Mucosa of descending colon (tissue), 3 donors: Measurements from ENCODE around the gene HMX3. TPM values are rescaled to one million over a fixed set of nuclear protein-coding genes. Genes with fewer than 3 reads are reported as not detected.

ENCODE experiments used
- ATAC-seq: fragments of 200-7000 bp; cut with Tn5 transposase; one replicate; pipeline ENCODE4 v1.9.1; 2020; ENCODE audit warnings: mild to moderate bottlenecking, moderate library complexity
- DNase-seq, 3 donors: peaks; one replicate each; pipeline ENCODE4 v3.0.0-alpha.2; 2020
- H3K36me3 ChIP-seq: fragments of 200-600 bp; one replicate; pipeline ENCODE4 v1.8.0; 2021; ENCODE audit warnings: low read depth, mild to moderate bottlenecking
- H3K4me1 ChIP-seq: fragments of 200-600 bp; one replicate; pipeline ENCODE4 v1.8.0; 2021; ENCODE audit warnings: low read depth, mild to moderate bottlenecking
- H3K4me3 ChIP-seq: fragments of 200-600 bp; one replicate; pipeline ENCODE4 v1.8.0; 2021; ENCODE audit warnings: mild to moderate bottlenecking
- H3K9me3 ChIP-seq: fragments of 200-600 bp; one replicate; pipeline ENCODE4 v1.8.0; 2021; ENCODE audit warnings: mild to moderate bottlenecking
- CTCF ChIP-seq: fragments of 200-600 bp; IDR thresholded peaks from one replicate; pipeline ENCODE4 v1.8.0; 2022; ENCODE audit warnings: antibody characterized with exemption, mild to moderate bottlenecking
- intact Hi-C, 2 donors: fragments of 100-400 bp; cut with DNase I in 1 of 2; cut with micrococcal nuclease in 1 of 2; formaldehyde crosslinking; loops; one replicate each; pipeline versions ENCODE4 v1.11.0 to v1.11.1; 2022; cut with DNase I, micrococcal nuclease
- total RNA-seq, 3 donors: library from RNA; stranded (reverse); fragmentation: NEBNext Ultra II Directional in 2 of 3; extraction: Animal tissue kit (Norgen Biotek cat#: 25700) in 2 of 3; gene quantifications; one replicate each; pipeline versions ENCODE4 v1.2.1 to v1.2.4, GENCODE V29; 2021 to 2023
- donor health status: DM: no; HTN: no; CAD: no; lungs with moderate emphysema.
- donor health status: DM: no; HTN: no; CAD: no.
- donor health status: DM: no; HTN: yes; CAD: no.

The HMX3 gene
- total RNA-seq, 3 donors from 2014 or later, result 0.92 to 1.4 TPM; not detected in 1

GRCh38 chr10:123102673-123103072 is 33.1 kb upstream of the HMX3 start:
- ATAC-seq (no peak), DNase-seq (no peak)
- Histone ChIP-seq H3K36me3 (no peaks in the 10 kb centered on the region), H3K9me3 (no peaks in the 10 kb centered on the region), H3K4me1 (no peaks in the 10 kb centered on the region), H3K4me3 (no peak overlapping the region)
- no peak for TF ChIP-seq CTCF
- intact Hi-C loops, result no loop called here

- Histone ChIP-seq H3K9me3 (no peaks in the 10 kb centered on the region), H3K4me3 (no peak overlapping the region), H3K36me3 (no peaks in the 10 kb centered on the region), H3K4me1 (no peaks in the 10 kb centered on the region)
- no peak for TF ChIP-seq CTCF
- intact Hi-C loops, result no loop called here
- peak in 2 of 3 donors; percentile 28 to 43 for DNase-seq
- ATAC-seq, result peak; percentile 75
These were observed 31.8 kb upstream of the HMX3 start for GRCh38 chr10:123103944-123104343.

GRCh38 chr10:123109466-123109865 is 26.3 kb upstream of the HMX3 start:
- no peaks in the 10 kb centered on the region for H3K36me3 ChIP-seq
- H3K9me3 ChIP-seq, result no peaks in the 10 kb centered on the region
- ATAC-seq (no peak), DNase-seq (no peak)
- intact Hi-C loops, result no loop called here
- H3K4me1 ChIP-seq, result no peaks in the 10 kb centered on the region
- TF ChIP-seq CTCF, result no peak
- no peak overlapping the region for H3K4me3 ChIP-seq

GRCh38 chr10:123117644-123118417 is 17.9 kb upstream of the HMX3 start:
- H3K9me3 ChIP-seq, result no peaks in the 10 kb centered on the region
- H3K4me1 ChIP-seq, result no peaks in the 10 kb centered on the region
- H3K4me3 ChIP-seq, result no peak overlapping the region
- TF ChIP-seq CTCF, result no peak
- intact Hi-C loops, result no loop called here
- peak in 2 of 3 donors; percentile 38 to 46 for DNase-seq
- H3K36me3 ChIP-seq, result no peaks in the 10 kb centered on the region
- ATAC-seq, result peak; percentile 52

GRCh38 chr10:123119081-123119480 is 16.7 kb upstream of the HMX3 start:
- Histone ChIP-seq H3K4me3 (no peak overlapping the region), H3K4me1 (no peaks in the 10 kb centered on the region), H3K36me3 (no peaks in the 10 kb centered on the region), H3K9me3 (no peaks in the 10 kb centered on the region)
- ATAC-seq (no peak), DNase-seq (no peak)
- no peak for TF ChIP-seq CTCF
- intact Hi-C loops, result no loop called here
